ENCODE results near the gene SLC25A36. TPM values are rescaled to one million over a fixed set of nuclear protein-coding genes. Genes with fewer than 3 reads are reported as not detected.
A peak's percentile ranks its signal among the peaks of the same experiment; 100 is the strongest.
"Not testable (repeated sequence)": the region's sequence is repeated elsewhere in the genome, so short reads cannot be mapped to it uniquely, and the experiment has no call there.

SLC25A36 gene
- total RNA-seq, 1 donor = 65.2 TPM

- no peak for DNase-seq (ENCODE audit: low read depth)
- TF ChIP-seq, protein P1, sequence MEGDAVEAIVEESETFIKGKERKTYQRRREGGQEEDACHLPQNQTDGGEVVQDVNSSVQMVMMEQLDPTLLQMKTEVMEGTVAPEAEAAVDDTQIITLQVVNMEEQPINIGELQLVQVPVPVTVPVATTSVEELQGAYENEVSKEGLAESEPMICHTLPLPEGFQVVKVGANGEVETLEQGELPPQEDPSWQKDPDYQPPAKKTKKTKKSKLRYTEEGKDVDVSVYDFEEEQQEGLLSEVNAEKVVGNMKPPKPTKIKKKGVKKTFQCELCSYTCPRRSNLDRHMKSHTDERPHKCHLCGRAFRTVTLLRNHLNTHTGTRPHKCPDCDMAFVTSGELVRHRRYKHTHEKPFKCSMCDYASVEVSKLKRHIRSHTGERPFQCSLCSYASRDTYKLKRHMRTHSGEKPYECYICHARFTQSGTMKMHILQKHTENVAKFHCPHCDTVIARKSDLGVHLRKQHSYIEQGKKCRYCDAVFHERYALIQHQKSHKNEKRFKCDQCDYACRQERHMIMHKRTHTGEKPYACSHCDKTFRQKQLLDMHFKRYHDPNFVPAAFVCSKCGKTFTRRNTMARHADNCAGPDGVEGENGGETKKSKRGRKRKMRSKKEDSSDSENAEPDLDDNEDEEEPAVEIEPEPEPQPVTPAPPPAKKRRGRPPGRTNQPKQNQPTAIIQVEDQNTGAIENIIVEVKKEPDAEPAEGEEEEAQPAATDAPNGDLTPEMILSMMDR (IDR thresholded peaks at IDR 0.05; ENCODE audit: insufficient read depth, low read depth, low read length) = no peak
Observed at GRCh38 chr3:140980663-140981062, 39.0 kb downstream of the SLC25A36 start.

GRCh38 chr3:140987792-140988191, 46.2 kb downstream of the SLC25A36 start:
- not testable (repeated sequence) for DNase-seq (ENCODE audit: low read depth); H3K4me3 ChIP-seq (ENCODE audit: low read depth, low read length)

More at GRCh38 chr3:140980663-140981062, 39.0 kb downstream of the SLC25A36 start:
- H3K4me3 ChIP-seq (ENCODE audit: low read depth, low read length) = no peak overlapping the region

DNA sequence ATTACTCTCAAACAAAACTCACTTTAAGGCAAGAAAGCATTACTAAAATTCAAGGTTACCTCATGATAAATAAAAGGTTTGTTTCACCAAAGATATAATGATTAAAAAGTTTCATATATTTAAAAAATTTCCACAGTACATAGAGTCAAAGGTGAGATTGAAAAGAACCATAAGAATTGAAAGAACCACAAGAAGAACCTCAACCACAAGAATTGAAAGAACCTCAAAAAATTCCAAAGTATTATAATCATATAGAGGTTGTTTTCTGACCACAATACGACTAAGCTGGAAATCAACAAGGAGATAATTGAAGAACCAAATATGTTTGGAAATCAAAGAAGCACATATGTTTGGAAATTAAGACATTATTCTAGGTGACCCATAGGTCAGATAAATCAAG, 52.7 kb downstream of the SLC25A36 start:
- H3K4me3 ChIP-seq (ENCODE audit: low read depth, low read length) = no peak overlapping the region
- TF ChIP-seq, protein P1 (IDR thresholded peaks at IDR 0.05; ENCODE audit: insufficient read depth, low read depth, low read length) = no peak
- DNase-seq (ENCODE audit: low read depth) = no peak

- H3K4me3 ChIP-seq (ENCODE audit: low read depth, low read length); DNase-seq (ENCODE audit: low read depth): not testable (repeated sequence)
Observed at GRCh38 chr3:140994861-140995260, 53.2 kb downstream of the SLC25A36 start.

- no peak for DNase-seq (ENCODE audit: low read depth)
- TF ChIP-seq, protein P1 (IDR thresholded peaks at IDR 0.05; ENCODE audit: insufficient read depth, low read depth, low read length) = no peak
- H3K4me3 ChIP-seq (ENCODE audit: low read depth, low read length) = no peak overlapping the region
Observed at GRCh38 chr3:140995881-140996280, 54.2 kb downstream of the SLC25A36 start.

DNA sequence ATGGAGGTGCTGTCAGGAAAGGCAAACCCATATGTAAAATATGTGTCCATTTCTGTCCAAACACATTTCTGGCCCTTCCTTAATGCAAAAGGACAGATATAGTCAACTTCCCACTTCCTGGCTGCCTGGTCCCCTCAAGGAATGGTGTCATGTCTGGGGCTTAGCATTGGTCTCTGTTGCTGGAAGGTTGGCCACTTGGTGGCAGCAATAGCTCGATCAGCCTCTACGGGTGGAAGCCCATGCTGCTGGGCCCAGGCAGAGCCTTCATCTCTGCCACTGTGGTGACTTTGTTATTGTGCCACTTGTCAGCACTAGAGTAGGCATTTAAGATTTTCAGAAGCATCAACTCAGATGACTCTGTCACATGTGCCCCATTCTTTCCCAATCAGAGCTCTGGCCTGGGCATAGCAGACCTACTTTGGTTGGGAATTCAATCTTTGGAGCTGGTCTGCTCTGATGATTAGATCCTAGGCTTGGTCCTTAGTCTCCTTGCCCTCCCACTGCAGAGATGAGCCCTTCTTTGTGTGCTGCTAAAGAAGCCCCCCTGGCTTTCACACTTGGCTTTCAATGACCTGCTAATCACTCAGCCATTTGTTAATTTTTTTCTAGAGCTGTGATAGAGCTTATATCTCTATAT, 58.5 kb downstream of the SLC25A36 start:
- TF ChIP-seq, protein P1 (IDR thresholded peaks at IDR 0.05; ENCODE audit: insufficient read depth, low read depth, low read length) = peak; percentile 76
- peak; percentile 49 for DNase-seq (ENCODE audit: low read depth)
- H3K4me3 ChIP-seq (ENCODE audit: low read depth, low read length) = no peak overlapping the region

GRCh38 chr3:141000686-141001085, 59.0 kb downstream of the SLC25A36 start:
- TF ChIP-seq, protein P1 (IDR thresholded peaks at IDR 0.05; ENCODE audit: insufficient read depth, low read depth, low read length) = no peak
- no peak for DNase-seq (ENCODE audit: low read depth)
- H3K4me3 ChIP-seq (ENCODE audit: low read depth, low read length) = no peak overlapping the region

GRCh38 chr3:141006344-141006743, 64.7 kb downstream of the SLC25A36 start:
- TF ChIP-seq, protein P1 (IDR thresholded peaks at IDR 0.05; ENCODE audit: insufficient read depth, low read depth, low read length) = no peak
- peak; percentile 5 for DNase-seq (ENCODE audit: low read depth)
- no peak overlapping the region for H3K4me3 ChIP-seq (ENCODE audit: low read depth, low read length)
